HG03139 (cell line): ENCODE measurements around the gene INTS6.

Source experiments
- ATAC-seq: cut with Tn5 transposase; IDR thresholded peaks from one replicate; pipeline ENCODE4 v1.9.1; 2021; ENCODE audit not compliant: unreplicated experiment

Gene INTS6

DNA sequence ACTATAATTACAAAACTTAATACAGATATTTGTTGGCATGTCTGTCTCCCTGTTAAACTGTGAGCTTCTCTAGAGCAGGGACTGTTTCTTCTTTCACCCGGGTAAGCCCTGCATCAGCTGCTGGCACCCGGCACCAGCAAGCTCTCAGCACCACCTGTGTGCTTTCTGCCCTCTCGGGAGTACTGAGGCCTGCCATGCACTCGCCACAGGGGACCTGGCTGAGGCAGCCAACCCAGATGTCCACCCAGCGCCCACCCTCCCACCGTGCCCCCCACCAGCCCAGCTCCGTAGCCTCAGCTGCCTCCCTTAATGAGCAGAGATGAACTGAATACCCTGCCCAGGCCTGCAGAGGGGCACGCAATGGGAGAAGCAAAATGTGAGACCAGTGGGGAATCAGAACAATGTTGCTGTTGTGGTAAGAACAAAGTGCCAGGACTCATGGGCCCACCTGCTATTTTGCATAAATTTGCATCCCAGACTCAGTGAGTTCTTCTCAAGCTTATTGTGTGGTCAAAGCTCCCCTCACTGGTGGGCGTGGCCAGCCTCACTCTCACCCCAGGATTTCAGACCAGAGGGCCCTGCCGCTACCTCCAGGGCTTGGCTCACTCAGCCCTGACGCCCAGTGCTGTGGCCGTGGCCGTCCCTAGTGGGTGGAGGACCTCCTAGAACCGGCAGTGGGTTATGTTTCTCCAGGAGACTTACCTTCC lies 128.0 kb downstream of the INTS6 start:
- ATAC-seq, result peak; percentile 47

DNA sequence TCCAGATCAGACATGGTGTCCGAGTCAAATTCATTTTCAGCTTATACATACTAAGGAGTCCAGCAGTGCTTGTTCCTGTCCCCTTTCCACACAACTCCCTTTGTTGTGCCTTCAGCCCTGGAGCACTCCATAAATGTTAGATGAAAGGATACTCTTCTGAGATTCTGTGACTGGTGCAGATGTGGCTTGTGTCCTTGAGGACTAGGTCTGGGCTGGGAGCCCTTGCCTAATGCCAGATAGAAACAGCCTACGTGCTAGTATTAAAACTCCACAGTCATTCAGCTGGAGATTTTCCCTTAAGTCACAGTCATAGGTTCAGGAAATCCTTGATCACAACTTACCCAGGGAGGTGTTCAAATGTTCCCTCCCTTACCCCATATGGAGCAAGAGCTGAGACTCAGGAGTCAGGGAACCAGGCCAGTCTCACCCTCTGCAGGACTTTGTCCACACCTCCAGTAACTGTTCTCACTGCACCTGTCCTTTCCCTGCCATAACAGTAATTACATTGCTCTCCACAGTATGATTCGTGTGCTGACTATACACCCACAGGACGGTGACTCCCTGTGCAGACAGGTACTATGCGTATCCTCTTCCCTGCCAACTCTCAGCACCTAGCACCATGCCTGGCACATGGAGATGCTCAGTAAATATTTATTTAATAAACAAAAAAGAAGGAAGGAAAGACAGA lies 128.9 kb downstream of the INTS6 start:
- no peak for ATAC-seq

DNA sequence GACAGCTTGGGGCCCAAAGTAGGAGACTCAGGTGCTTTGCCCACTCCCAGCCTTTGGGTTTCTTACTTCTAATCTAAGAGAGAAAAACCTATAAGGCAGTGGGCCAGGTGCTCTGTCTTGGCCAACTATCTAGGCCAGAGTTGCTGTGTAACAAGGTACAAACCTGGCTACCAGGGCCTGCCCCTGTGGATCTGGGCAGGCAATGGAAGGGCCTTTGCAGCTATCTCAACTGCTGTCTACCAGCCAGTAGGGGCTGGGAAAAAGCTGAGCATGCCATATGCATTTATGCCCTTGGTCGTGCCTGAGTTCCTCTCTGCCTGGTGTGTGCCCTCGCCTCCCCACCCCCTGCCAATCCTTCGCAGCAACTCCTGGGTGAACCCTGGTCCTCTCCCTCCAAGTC lies 130.0 kb downstream of the INTS6 start:
- no peak for ATAC-seq

DNA sequence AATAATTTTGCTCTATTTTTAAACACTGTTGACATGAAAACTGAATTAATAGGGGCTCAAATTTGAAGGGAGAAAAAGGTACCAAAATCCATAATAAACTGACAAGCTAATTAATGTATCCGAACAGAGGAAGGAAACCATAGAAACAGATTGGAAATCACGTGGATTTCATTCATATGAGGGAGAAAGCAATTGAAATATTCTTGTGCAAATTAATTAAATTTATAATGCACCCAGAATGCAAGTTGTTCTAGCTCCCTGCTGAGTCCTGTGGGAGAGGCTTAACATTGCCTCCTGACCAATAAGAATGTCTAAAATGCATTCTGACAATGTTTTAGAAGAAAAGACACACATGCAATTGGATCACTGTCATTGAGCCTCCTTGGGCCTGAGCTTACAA lies 131.0 kb downstream of the INTS6 start:
- no peak for ATAC-seq

DNA sequence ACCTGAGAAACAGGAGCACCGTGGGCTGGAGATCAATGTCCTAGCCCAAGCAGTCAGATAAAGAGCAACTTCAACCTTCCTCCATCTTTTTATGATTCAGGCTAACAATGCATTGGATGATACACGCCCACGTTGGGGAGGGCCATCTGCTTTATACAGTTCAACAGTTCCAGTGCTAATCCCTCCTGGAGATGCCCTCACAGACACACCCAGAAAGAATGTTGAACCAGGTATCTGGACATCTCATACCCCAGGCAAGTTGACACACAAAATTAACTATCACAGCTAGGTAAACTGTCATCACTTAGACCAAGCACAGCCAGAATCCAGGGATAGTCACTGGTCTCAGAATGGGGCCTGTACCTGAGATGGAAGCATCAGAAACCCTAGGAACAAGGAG lies 134.0 kb downstream of the INTS6 start:
- ATAC-seq, result no peak

DNA sequence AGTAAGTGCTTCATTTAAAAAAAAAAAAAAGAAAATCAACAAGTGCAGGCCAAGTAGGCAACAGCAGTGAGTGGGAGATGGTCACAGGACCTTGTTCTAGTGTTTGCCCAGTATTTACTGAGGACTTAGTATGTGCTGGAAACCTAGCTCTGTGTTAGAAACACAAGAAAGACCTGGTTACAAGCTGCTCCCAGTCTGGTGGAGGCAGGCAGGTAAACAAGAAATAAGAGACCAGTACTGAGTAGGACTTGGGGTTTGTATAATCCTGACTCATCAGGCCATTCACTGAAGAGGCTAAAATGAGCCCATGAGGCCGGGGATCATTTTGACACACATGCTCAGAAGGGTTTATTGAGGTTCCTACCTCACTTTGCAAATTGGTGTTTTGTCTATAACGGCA lies 134.8 kb downstream of the INTS6 start:
- no peak for ATAC-seq

DNA sequence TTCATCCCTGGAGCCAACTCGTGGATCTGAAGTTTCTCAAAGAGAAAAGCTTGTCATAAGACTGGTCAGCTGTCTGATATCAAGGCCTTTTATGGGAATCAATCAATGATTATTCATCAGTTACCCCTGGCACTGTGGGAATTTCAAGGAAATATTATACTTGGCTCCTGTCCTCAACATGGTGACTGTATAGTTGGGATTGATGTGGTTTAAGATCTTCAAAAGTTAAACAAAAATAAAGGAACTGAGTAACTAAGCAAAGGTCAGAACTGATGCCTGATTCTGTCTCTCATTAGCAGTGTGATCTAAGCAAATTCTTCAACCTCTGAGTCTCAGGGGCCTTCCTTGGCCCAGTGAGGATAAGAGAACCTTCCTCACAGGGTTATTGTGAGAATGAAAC lies 135.6 kb downstream of the INTS6 start:
- ATAC-seq, result no peak

- no peak for ATAC-seq
These were observed 139.2 kb downstream of the INTS6 start for GRCh38 chr13:51313619-51314018.

DNA sequence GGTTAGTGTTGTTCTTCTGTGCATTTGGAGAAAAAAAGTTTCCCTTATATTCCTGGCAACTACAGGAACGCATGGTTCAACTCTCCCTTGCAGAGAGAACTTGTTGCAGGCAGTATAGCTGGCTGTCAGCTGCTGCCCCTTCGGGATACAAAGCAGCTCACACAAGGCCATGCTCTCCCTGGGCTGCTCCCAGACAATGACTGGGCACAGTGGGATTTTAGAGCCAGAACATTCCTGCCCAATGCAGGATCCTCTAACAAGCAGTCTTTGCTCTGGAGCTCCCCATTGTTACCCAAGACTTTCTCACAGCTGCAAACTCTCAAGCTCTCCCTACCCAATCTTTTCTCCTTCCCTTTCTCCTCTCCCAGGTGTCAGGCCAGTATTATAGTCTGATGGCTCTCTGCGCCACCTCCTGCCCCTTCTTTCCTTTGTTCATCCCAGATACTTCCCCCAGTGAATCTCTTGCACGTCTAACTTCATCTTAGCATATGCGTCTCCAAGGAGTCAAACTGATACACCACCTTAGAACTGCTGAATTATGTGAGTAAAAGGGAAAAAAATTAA lies 140.8 kb downstream of the INTS6 start:
- no peak for ATAC-seq
